ENCODE results near the gene ARHGAP21.
"Not testable (repeated sequence)": the region's sequence is repeated elsewhere in the genome, so short reads cannot be mapped to it uniquely, and the experiment has no call there.

Gene ARHGAP21

GRCh38 chr10:24731942-24732341 is 8.3 kb upstream of the ARHGAP21 start:
- DNase-seq (ENCODE audit: low read depth, low spot score): no peak
- no peak for TF ChIP-seq CTCF (IDR thresholded peaks at IDR 0.05; ENCODE audit: low read depth, low read length)
- in situ Hi-C loops (cut with HindIII; ENCODE audit: low sequenced_read_pairs): no loop called here

GRCh38 chr10:24730811-24731210 is 7.1 kb upstream of the ARHGAP21 start:
- H3K4me3 ChIP-seq (ENCODE audit: low read depth, low read length): no peak overlapping the region
- no peak for DNase-seq (ENCODE audit: low read depth, low spot score)
- no peak for TF ChIP-seq CTCF (IDR thresholded peaks at IDR 0.05; ENCODE audit: low read depth, low read length)
- in situ Hi-C loops (cut with HindIII; ENCODE audit: low sequenced_read_pairs): no loop called here

More at GRCh38 chr10:24731942-24732341, 8.3 kb upstream of the ARHGAP21 start:
- H3K4me3 ChIP-seq (ENCODE audit: low read depth, low read length): no peak overlapping the region

- in situ Hi-C loops (cut with HindIII; ENCODE audit: low sequenced_read_pairs): no loop called here
- peak; percentile 26 for TF ChIP-seq CTCF (IDR thresholded peaks at IDR 0.05; ENCODE audit: low read depth, low read length)
- no peak overlapping the region for H3K4me3 ChIP-seq (ENCODE audit: low read depth, low read length)
- no peak for DNase-seq (ENCODE audit: low read depth, low spot score)
Observed at GRCh38 chr10:24727786-24728185, 4.1 kb upstream of the ARHGAP21 start.

GRCh38 chr10:24726626-24727025 is 2.9 kb upstream of the ARHGAP21 start:
- no peak for DNase-seq (ENCODE audit: low read depth, low spot score)
- no peak for TF ChIP-seq CTCF (IDR thresholded peaks at IDR 0.05; ENCODE audit: low read depth, low read length)
- in situ Hi-C loops (cut with HindIII; ENCODE audit: low sequenced_read_pairs): no loop called here
- no peak overlapping the region for H3K4me3 ChIP-seq (ENCODE audit: low read depth, low read length)

- in situ Hi-C loops (cut with HindIII; ENCODE audit: low sequenced_read_pairs); DNase-seq (ENCODE audit: low read depth, low spot score); H3K4me3 ChIP-seq (ENCODE audit: low read depth, low read length): not testable (repeated sequence)
Observed at GRCh38 chr10:24726029-24726428, 2.3 kb upstream of the ARHGAP21 start.

GRCh38 chr10:24724381-24725228 is 918 bp upstream of the ARHGAP21 start:
- no peak for TF ChIP-seq CTCF (IDR thresholded peaks at IDR 0.05; ENCODE audit: low read depth, low read length)
- in situ Hi-C loops (cut with HindIII; ENCODE audit: low sequenced_read_pairs): no loop called here
- peak; percentile 97 for DNase-seq (ENCODE audit: low read depth, low spot score)
- peak overlapping the region; percentile 80 for H3K4me3 ChIP-seq (ENCODE audit: low read depth, low read length)

GRCh38 chr10:24723386-24723787 is 300 bp downstream of the ARHGAP21 start:
- peak overlapping the region; percentile 80 for H3K4me3 ChIP-seq (ENCODE audit: low read depth, low read length)
- DNase-seq (ENCODE audit: low read depth, low spot score): peak; percentile 31
- in situ Hi-C loops (cut with HindIII; ENCODE audit: low sequenced_read_pairs): no loop called here
- no peak for TF ChIP-seq CTCF (IDR thresholded peaks at IDR 0.05; ENCODE audit: low read depth, low read length)

Data from astrocyte of the spinal cord (primary cell).